HG03575 (cell line): ENCODE measurements around the gene FER1L5.

ENCODE experiments used
- ATAC-seq: cut with Tn5 transposase; IDR thresholded peaks from one replicate; pipeline ENCODE4 v1.9.1; 2021; ENCODE audit not compliant: unreplicated experiment, insufficient number of reproducible peaks, low FRiP score; ENCODE audit errors: extremely low read depth

The FER1L5 gene

GRCh38 chr2:96642564-96643360 is at the start of gene FER1L5:
FER1L5 (plus strand) TSS chr2:96642764; CDS start chr2:96642837, 73 bp downstream.
- no peak for ATAC-seq

GRCh38 chr2:96594282-96594681 is 48.3 kb upstream of the FER1L5 start:
- ATAC-seq, result no peak

GRCh38 chr2:96594691-96595152 is 47.8 kb upstream of the FER1L5 start:
- no peak for ATAC-seq

GRCh38 chr2:96596596-96596995 is 46.0 kb upstream of the FER1L5 start:
- no peak for ATAC-seq

- no peak for ATAC-seq
Observed at GRCh38 chr2:96599941-96600340, 42.6 kb upstream of the FER1L5 start.

- ATAC-seq, result no peak
Observed at GRCh38 chr2:96601382-96602292, 40.9 kb upstream of the FER1L5 start.

GRCh38 chr2:96602330-96602823 is 40.2 kb upstream of the FER1L5 start:
- no peak for ATAC-seq

GRCh38 chr2:96604104-96604503 is 38.5 kb upstream of the FER1L5 start:
- ATAC-seq, result no peak

GRCh38 chr2:96608469-96609455 is 33.8 kb upstream of the FER1L5 start:
- ATAC-seq, result no peak

GRCh38 chr2:96616128-96616527 is 26.4 kb upstream of the FER1L5 start:
- no peak for ATAC-seq

GRCh38 chr2:96616535-96616934 is 26.0 kb upstream of the FER1L5 start:
- ATAC-seq, result no peak

GRCh38 chr2:96617012-96617411 is 25.6 kb upstream of the FER1L5 start:
- ATAC-seq, result no peak

GRCh38 chr2:96618596-96619283 is 23.8 kb upstream of the FER1L5 start:
- no peak for ATAC-seq

GRCh38 chr2:96622544-96622943 is 20.0 kb upstream of the FER1L5 start:
- ATAC-seq, result no peak

- ATAC-seq, result no peak
Observed at GRCh38 chr2:96623116-96623515, 19.4 kb upstream of the FER1L5 start.

- ATAC-seq, result no peak
Observed at GRCh38 chr2:96625571-96626552, 16.7 kb upstream of the FER1L5 start.

- no peak for ATAC-seq
Observed at GRCh38 chr2:96626553-96626942, 16.0 kb upstream of the FER1L5 start.
